RPMI7951 (cell line): ENCODE measurements around the gene FARP2. TPM values are rescaled to one million over a fixed set of nuclear protein-coding genes. Genes with fewer than 3 reads are reported as not detected.

ENCODE experiments used
- DNase-seq: peaks from one replicate; pipeline ENCODE4 v3.0.0-alpha.2; 2012; ENCODE audit warnings: low read depth
- total RNA-seq: library from RNA; depleted of rRNA; stranded (reverse); fragments of >200 nt; shearing (Covaris generic); gene quantifications from 2 replicates; pipeline ENCODE4 v1.2.3, GENCODE V29; 2014; rRNA removed

Gene FARP2
- total RNA-seq, 1 experiment from 2014 or later, result 38.1 TPM

DNA sequence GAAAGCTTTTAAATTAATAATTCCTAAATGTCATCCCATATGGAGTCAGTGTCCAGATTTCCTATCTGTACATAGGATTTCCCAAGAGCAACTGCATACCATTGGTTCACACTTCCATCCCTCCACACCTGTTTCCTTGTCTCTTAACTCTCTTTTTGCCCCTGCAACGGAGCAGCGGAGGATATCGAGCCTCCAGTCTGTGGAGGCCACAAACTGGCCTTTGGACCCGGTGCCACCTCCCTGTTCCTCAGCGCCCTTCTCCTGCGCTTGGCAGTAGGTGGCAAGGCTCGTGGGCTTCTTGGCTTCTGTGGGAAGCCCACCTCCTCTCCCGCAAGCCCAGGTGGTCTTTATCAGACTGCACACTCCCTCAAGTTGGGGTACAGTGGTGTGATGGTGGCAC is 176.1 kb downstream of the FARP2 start:
- DNase-seq, result no peak

DNA sequence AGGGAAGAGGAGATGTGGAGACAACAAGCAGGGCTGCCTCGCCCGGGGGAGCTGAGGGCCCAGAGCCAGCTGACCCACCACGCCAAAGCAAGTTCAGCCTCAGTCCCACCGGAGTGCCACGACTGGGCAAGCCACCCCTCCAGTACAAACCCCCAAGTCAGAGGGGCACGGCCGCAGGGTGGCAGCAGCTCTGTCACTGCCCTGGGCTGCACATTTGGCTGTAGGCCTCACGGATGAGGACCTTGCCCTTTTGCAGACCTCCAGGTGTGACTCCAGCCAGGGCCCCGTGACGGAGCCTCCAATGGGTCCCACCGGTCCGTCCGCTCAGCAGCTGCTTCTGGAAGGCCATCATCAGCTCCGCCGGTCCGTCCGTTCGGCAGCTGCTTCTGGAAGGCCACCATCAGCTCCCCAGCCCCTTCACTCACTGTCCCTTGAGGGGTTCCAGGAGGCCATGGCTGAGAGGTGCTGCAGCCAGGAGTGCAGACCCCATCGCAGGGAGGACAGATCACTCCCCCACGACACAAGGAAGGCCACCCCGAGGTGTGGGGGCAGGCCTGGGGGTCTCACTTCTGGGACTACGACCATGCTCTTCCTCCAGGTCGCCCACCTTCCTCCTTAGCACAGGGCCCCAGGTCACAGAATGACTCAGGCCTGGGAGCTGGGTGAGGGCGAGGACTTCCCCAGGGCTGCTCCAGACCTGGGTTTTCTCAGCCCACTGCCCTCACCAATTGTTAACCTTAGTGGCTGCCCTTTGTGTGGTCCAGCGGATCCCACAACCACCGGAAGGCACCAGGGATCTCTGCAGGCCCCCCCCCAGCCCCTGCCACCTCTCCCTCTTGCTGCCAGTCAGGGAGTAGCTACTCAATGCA is 176.9 kb downstream of the FARP2 start:
- no peak for DNase-seq

DNA sequence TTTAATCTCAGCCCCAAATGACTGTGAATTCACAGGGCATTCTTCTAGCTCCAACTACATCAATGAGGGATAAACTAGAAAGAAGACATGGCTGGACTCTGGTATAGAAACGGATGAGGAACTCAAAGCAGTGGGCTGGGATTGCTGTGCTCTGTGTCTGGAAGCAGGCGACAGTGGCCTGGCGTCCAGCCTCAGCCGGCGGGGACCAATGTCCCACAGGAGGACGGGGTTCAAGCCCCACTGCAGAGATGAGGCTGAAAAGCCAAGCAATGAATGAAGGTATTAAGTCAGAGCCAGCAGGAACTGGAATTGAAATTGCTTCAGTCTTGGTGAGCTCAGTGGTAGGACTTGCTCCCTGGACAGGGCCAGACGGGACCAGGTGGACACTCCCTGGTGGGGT is 178.2 kb downstream of the FARP2 start:
- DNase-seq, result no peak

GRCh38 chr2:241534701-241535375 is 178.8 kb downstream of the FARP2 start:
- DNase-seq, result no peak

DNA sequence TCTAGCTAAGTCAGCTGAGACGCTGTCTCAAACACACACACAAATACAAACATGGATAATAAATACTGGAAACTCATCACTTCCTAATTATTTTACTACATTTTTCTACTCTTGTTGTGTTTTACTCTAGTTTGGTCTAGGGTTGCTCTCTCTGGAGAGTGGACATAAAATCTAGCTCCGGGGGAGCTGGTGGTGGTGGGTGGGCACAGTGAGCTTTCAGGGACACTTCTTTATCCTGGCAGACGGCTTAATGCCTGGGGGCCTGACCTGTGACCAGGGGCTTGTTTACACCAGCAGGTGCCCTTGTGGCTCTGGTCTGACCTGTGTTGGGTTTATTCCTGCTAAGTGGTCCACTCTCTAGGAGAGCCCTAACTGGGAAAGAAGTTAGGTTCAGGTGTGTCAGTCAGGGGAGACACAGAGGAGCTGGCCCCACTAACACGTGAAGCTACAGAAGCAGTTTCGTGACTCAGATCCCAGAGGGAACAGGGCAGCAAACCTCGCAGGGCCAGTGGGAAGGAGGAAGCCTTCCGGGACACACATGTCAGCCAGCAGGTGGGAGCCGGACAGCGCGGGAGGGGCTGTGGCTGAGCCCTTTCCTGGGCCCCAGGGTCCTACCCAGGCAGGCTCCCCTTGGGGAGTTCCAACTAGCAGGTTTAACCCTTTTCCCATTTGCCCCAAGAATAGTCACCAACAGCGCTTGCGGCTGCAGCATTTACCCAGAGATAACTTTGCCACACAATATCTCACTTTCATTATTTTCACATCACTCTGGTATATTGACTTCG is 180.0 kb downstream of the FARP2 start:
- no peak for DNase-seq

DNA sequence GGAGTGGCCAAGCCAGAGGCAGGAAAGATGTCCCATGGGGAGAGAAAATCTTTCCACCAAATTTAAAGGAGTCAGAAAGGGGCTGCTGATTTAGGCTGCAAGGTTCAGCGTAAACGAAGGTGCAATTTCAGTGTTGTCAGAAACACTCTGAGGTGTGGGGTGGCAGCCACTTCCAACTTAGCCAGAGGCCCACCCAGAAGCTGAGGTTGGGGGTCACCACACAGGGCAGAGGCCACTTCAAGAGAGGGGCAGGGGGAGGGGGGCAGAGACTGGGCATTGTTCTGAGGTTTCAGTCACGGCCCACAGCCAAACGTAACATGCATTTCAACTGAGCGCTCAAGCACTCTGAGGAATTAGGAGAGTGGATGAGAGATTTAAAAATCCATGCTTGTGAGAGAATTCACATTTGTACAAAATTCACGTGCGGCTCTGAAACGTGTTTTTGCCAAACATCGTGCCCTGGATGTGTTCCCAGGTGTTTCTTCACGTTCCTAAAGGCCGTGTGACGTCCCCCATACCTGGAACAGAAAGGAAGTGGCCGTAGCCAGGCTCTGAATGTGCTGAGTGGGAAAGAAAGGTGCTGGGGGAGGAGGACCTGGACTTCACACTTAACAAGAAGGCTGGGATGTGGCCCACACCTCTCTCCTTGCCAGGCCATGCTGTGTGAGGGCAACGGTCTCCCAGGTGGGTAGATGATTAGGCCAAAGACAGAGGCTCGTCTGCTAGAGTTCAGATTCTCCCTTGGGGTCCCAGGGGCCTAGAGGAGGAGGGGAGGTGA is 182.9 kb downstream of the FARP2 start:
- no peak for DNase-seq

GRCh38 chr2:241539616-241540374 is 183.7 kb downstream of the FARP2 start:
- no peak for DNase-seq

DNA sequence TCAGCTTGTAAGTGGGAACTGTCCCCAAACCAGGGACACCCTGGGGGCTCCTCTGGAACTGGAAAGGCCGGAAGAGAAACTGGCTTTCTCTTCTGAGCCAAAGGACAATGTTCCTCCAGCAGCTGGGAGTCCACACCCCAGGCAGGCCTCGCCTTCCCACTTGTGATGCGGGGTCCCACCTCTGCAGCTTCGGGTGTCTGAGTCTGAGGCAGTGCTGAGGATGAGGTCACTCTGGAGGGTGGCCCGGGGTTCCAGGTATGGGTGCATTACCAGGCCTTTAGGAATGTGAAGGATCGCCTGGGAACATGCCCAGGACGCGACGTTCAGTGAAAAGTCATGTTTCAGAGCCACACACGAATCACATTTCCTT is 184.3 kb downstream of the FARP2 start:
- no peak for DNase-seq

- DNase-seq, result peak; percentile 53
Measured at GRCh38 chr2:241540771-241541561, 184.9 kb downstream of the FARP2 start.

GRCh38 chr2:241541564-241542277 is 185.6 kb downstream of the FARP2 start:
- no peak for DNase-seq

DNA sequence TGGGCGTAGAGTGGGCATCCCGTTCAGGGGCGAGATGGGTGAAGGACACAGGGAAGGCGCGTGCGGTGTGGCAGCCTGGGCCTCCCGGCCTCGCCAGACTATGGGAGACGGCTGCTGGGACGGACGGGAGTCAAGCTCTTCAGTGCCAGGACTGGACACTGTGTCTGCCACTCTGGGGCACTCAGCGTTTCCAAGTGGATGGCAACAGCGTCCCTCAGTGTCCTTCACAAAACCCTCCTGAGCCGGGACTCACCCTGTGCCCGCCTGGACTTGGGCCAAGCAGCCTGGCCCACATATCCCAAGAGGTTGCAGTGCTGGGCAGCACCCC is 186.2 kb downstream of the FARP2 start:
- DNase-seq, result no peak

Other genes starting within 250 kb of the FARP2 start
- gene PASK, start 206.8 kb upstream of the FARP2 start, total RNA-seq, result 4.8 and 6.3 TPM in 2 replicates
- 101 TPM in 2 replicates for gene PPP1R7, start 205.8 kb upstream of the FARP2 start, total RNA-seq
- 0.72 and 1.1 TPM in 2 replicates for gene ANO7, start 167.6 kb upstream of the FARP2 start, total RNA-seq
- gene HDLBP, start 40.6 kb upstream of the FARP2 start, total RNA-seq, result 403 and 467 TPM in 2 replicates
- 451 and 502 TPM in 2 replicates for gene SEPTIN2, start 40.4 kb upstream of the FARP2 start, total RNA-seq
- 158 and 188 TPM in 2 replicates for gene STK25, start 152.3 kb downstream of the FARP2 start, total RNA-seq
- 13.1 and 13.2 TPM in 2 replicates for gene BOK, start 202.5 kb downstream of the FARP2 start, total RNA-seq